Measurements from ENCODE around the gene SSU72.
"Not testable (repeated sequence)": the region's sequence is repeated elsewhere in the genome, so short reads cannot be mapped to it uniquely, and the experiment has no call there.

DNA sequence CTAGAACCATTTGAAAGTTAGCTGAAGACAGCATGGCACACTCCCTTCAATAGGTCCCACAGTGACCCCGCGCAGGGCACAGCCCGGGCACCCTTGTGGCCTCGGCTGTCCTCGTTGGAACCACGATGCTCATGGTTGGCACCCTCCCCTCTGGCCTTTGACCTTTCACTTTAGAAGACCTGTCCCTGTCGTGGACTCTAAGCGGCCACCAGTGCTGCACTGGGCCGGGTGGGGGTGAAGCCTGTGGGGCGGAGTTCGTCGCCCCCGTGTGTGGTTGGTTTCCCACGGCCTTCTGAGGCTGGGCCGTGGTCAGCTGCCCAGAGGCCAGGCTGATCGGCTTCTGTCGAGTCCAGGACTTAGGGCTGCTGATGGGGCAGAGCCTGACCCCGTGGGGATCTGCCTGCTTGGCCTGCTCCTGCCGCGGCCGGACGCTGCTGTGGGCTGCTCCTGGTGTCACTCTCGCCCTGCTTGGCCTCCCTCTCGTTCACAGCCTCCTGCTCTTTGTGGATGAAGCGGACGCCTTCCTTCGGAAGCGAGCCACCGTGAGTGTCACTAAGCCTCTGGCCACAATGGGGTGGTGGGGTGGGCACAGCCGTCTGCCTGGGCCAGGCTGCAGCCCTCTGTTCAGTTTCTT lies 49.8 kb downstream of the SSU72 start:
- not testable (repeated sequence) for TF ChIP-seq POLR2AphosphoS5 (IDR thresholded peaks at IDR 0.05; ENCODE audit: low read depth)
- TF ChIP-seq, protein P1, sequence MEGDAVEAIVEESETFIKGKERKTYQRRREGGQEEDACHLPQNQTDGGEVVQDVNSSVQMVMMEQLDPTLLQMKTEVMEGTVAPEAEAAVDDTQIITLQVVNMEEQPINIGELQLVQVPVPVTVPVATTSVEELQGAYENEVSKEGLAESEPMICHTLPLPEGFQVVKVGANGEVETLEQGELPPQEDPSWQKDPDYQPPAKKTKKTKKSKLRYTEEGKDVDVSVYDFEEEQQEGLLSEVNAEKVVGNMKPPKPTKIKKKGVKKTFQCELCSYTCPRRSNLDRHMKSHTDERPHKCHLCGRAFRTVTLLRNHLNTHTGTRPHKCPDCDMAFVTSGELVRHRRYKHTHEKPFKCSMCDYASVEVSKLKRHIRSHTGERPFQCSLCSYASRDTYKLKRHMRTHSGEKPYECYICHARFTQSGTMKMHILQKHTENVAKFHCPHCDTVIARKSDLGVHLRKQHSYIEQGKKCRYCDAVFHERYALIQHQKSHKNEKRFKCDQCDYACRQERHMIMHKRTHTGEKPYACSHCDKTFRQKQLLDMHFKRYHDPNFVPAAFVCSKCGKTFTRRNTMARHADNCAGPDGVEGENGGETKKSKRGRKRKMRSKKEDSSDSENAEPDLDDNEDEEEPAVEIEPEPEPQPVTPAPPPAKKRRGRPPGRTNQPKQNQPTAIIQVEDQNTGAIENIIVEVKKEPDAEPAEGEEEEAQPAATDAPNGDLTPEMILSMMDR (IDR thresholded peaks at IDR 0.05; ENCODE audit: insufficient read depth, low read length) = not testable (repeated sequence)
